K562 (cell line): Measurements from ENCODE around the gene ATXN3. TPM values are rescaled to one million over a fixed set of nuclear protein-coding genes. Genes with fewer than 3 reads are reported as not detected.

Experiments
- CHD1 ChIP-seq: fragments of 200-600 bp; sonication (generic); IDR thresholded peaks from one replicate; pipeline ENCODE4 v1.6.1; 2012; ENCODE audit warnings: mild to moderate bottlenecking, moderate library complexity, low read length, inconsistent platforms
- CREB3L1 ChIP-seq: fragments of 450-650 bp; IDR thresholded peaks from 2 replicates; pipeline ENCODE4 v1.6.1; 2014; ENCODE audit warnings: low read depth, mild to moderate bottlenecking, moderate library complexity, borderline replicate concordance
- CTCF ChIP-seq, 3 experiments: IDR thresholded peaks in 2 of 3; conservative IDR thresholded peaks in 1 of 3; 2 replicates each; pipeline ENCODE4 v1.5.1; 2011 to 2012; ENCODE audit warnings: low read length in 3 of 3, mild to moderate bottlenecking in 3 of 3, control low read depth in 2 of 3, improper control_type of control experiment in 1 of 3, inconsistent platforms in 1 of 3, low read depth in 1 of 3, mixed read lengths in 1 of 3, moderate library complexity in 1 of 3; ENCODE audit not compliant: insufficient read depth in 2 of 3
- DIDO1 ChIP-seq: fragments of 450-650 bp; IDR thresholded peaks from 2 replicates; pipeline ENCODE4 v1.6.1; 2016; ENCODE audit warnings: low read depth, missing biosample characterization, missing genetic modification characterization
- HINFP ChIP-seq: fragments of 450-650 bp; conservative IDR thresholded peaks from 2 replicates; pipeline ENCODE4 v1.6.1; 2016; ENCODE audit warnings: missing genetic modification characterization, low read depth, mild to moderate bottlenecking, control low read depth, missing compliant biosample characterization
- MYNN ChIP-seq, 2 experiments: sonication (generic); formaldehyde crosslinking in 1 of 2; IDR thresholded peaks; 2 replicates each; pipeline versions ENCODE4 v1.5.0 to v1.6.1; 2016 to 2020; ENCODE audit warnings: antibody characterized with exemption in 1 of 2, missing genetic modification reagents in 1 of 2
- SMAD1 ChIP-seq: fragments of 150-350 bp; IDR thresholded peaks from 2 replicates; pipeline ENCODE4 v1.6.1; 2014; ENCODE audit warnings: low read length, low read depth; ENCODE audit not compliant: partially characterized antibody
- SPI1 ChIP-seq: IDR thresholded peaks from 2 replicates; pipeline ENCODE4 v1.6.1; 2011; ENCODE audit warnings: low read depth, low read length, control low read depth, borderline replicate concordance
- TBL1XR1 ChIP-seq, 2 experiments: IDR thresholded peaks; 2 replicates each; pipeline ENCODE4 v1.6.1; 2012; ENCODE audit warnings: improper control_type of control experiment in 2 of 2, low read length in 2 of 2, mild to moderate bottlenecking in 1 of 2
- TCF15 ChIP-seq: fragments of 250-450 bp; sonication (Bioruptor Pico); IDR thresholded peaks from 2 replicates; pipeline ENCODE4 v1.8.0; 2022; ENCODE audit warnings: moderate library complexity, mild to moderate bottlenecking, inconsistent platforms
- TEAD4 ChIP-seq, 2 experiments: sonication (generic) in 1 of 2; formaldehyde crosslinking in 1 of 2; IDR thresholded peaks; 2 replicates each; pipeline versions ENCODE4 v1.6.1 to v1.8.0; 2012 to 2022; ENCODE audit warnings: borderline replicate concordance in 1 of 2, inconsistent platforms in 1 of 2, low read length in 1 of 2, mild to moderate bottlenecking in 1 of 2, missing genetic modification reagents in 1 of 2
- YBX1 ChIP-seq: fragments of 450-650 bp; IDR thresholded peaks from 2 replicates; pipeline ENCODE4 v1.7.1; 2016; ENCODE audit warnings: mild to moderate bottlenecking
- ZBTB34 ChIP-seq: fragments of 250-450 bp; sonication (Bioruptor Pico); IDR thresholded peaks from 2 replicates; pipeline ENCODE4 v1.8.0; 2021; ENCODE audit warnings: mild to moderate bottlenecking, moderate library complexity
- ZNF76 ChIP-seq: fragments of 250-450 bp; sonication (Bioruptor Pico); IDR thresholded peaks from 2 replicates; pipeline ENCODE4 v1.4.0; 2020; ENCODE audit warnings: mild to moderate bottlenecking, moderate library complexity, borderline replicate concordance
- polyA plus RNA-seq, 8 experiments: library from polyadenylated mRNA; depleted of rRNA in 4 of 8; stranded (reverse) in 5 of 8; unstranded in 3 of 8; fragments of >200 nt; fragmentation: Nextera tagmentation in 2 of 8; fragmentation: Illumina TruSeq in 1 of 8; extraction: Ambion mirVana in 2 of 8; extraction: Trizol in 1 of 8; gene quantifications; 2 replicates each; pipeline versions ENCODE4 v1.2.1 to v1.2.3, GENCODE V29; 2011 to 2014; ENCODE audit warnings: inconsistent platforms in 1 of 8, missing spikeins in 1 of 8
- total RNA-seq, 7 experiments: library from RNA; depleted of rRNA in 6 of 7; stranded (reverse); fragments of >200 nt in 6 of 7; fragmentation: Illumina TruSeq in 2 of 7; extraction: Trizol in 2 of 7; gene quantifications; 2 replicates each; pipeline versions ENCODE4 v1.2.1 to v1.2.3, GENCODE V29; 2011 to 2021; ENCODE audit warnings: low replicate concordance in 1 of 7
- TF ChIP-seq, protein P1 (sequence below): sonication (generic); IDR thresholded peaks from 2 replicates; pipeline ENCODE4 v1.6.1; 2016
- TF ChIP-seq, protein P2 (sequence below): fragments of 450-650 bp; IDR thresholded peaks from 2 replicates; pipeline ENCODE4 v1.7.0; 2016; ENCODE audit warnings: borderline replicate concordance

Gene ATXN3
- total and polyA plus RNA-seq, 9 of the 15 experiments (the other 6 are each of a cell fraction or from before 2014, with no cell fraction given), result 11.3 to 25.0 (median 14.6) TPM

- TF ChIP-seq HINFP (tag) (no peak), ZBTB34 (no peak), TBL1XR1 (IDR thresholded peaks at IDR 0.05; ENCODE audit: low read length in 2 of 2) (no peak), TEAD4 (IDR thresholded peaks at IDR 0.05; ENCODE audit: low read length) (no peak), TEAD4 (CRISPR knock-in tag; IDR thresholded peaks at IDR 0.05; ENCODE audit: borderline replicate concordance) (no peak), CHD1 (no peak), ZNF76 (CRISPR knock-in tag) (no peak), YBX1 (no peak), TCF15 (CRISPR knock-in tag) (no peak), DIDO1 (no peak), SPI1 (no peak), SMAD1 (peak; percentile 73), CREB3L1 (no peak), CTCF (IDR thresholded peaks at IDR 0.05 in 2 of 3, conservative IDR thresholded peaks at IDR 0.05 in 1 of 3; ENCODE audit: insufficient read depth in 2 of 3, low read depth in 1 of 3, low read length in 3 of 3) (no peak), MYNN (IDR thresholded peaks at IDR 0.05) (no peak), MYNN (CRISPR knock-in tag; IDR thresholded peaks at IDR 0.05) (no peak)
- TF ChIP-seq, protein P1, sequence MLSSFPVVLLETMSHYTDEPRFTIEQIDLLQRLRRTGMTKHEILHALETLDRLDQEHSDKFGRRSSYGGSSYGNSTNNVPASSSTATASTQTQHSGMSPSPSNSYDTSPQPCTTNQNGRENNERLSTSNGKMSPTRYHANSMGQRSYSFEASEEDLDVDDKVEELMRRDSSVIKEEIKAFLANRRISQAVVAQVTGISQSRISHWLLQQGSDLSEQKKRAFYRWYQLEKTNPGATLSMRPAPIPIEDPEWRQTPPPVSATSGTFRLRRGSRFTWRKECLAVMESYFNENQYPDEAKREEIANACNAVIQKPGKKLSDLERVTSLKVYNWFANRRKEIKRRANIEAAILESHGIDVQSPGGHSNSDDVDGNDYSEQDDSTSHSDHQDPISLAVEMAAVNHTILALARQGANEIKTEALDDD, result no peak
- TF ChIP-seq, protein P2, sequence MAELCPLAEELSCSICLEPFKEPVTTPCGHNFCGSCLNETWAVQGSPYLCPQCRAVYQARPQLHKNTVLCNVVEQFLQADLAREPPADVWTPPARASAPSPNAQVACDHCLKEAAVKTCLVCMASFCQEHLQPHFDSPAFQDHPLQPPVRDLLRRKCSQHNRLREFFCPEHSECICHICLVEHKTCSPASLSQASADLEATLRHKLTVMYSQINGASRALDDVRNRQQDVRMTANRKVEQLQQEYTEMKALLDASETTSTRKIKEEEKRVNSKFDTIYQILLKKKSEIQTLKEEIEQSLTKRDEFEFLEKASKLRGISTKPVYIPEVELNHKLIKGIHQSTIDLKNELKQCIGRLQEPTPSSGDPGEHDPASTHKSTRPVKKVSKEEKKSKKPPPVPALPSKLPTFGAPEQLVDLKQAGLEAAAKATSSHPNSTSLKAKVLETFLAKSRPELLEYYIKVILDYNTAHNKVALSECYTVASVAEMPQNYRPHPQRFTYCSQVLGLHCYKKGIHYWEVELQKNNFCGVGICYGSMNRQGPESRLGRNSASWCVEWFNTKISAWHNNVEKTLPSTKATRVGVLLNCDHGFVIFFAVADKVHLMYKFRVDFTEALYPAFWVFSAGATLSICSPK, result no peak
These were observed 15.4 kb upstream of the ATXN3 start, which contains the start of the genes CPSF2 and NDUFB1 (continued) for GRCh38 chr14:92121670-92122350.
